Measurements from ENCODE around the gene BCAS1.

The BCAS1 gene

GRCh38 chr20:54070187-54070987 is at the start of gene BCAS1:
BCAS1 (minus strand) TSS chr20:54070594; CDS start chr20:54058718, 11,876 bp downstream.
- no peak for DNase-seq (ENCODE audit: low spot score)

- no peak for DNase-seq (ENCODE audit: low spot score)
Observed at GRCh38 chr20:54119744-54120143, 49.4 kb upstream of the BCAS1 start.

- no peak for DNase-seq (ENCODE audit: low spot score)
Observed at GRCh38 chr20:54118220-54119001, 48.0 kb upstream of the BCAS1 start.

GRCh38 chr20:54116550-54117235 is 46.3 kb upstream of the BCAS1 start:
- no peak for DNase-seq (ENCODE audit: low spot score)

GRCh38 chr20:54115172-54115854 is 44.9 kb upstream of the BCAS1 start:
- DNase-seq (ENCODE audit: low spot score), result no peak

- DNase-seq (ENCODE audit: low spot score), result no peak
Observed at GRCh38 chr20:54114109-54114508, 43.7 kb upstream of the BCAS1 start.

- no peak for DNase-seq (ENCODE audit: low spot score)
Observed at GRCh38 chr20:54113566-54113965, 43.2 kb upstream of the BCAS1 start.

GRCh38 chr20:54112221-54112884 is 42.0 kb upstream of the BCAS1 start:
- no peak for DNase-seq (ENCODE audit: low spot score)

- DNase-seq (ENCODE audit: low spot score), result no peak
Observed at GRCh38 chr20:54111460-54111859, 41.1 kb upstream of the BCAS1 start.

GRCh38 chr20:54110457-54110856 is 40.1 kb upstream of the BCAS1 start:
- DNase-seq (ENCODE audit: low spot score), result no peak

GRCh38 chr20:54110041-54110440 is 39.6 kb upstream of the BCAS1 start:
- DNase-seq (ENCODE audit: low spot score), result no peak

- no peak for DNase-seq (ENCODE audit: low spot score)
Observed at GRCh38 chr20:54108817-54109216, 38.4 kb upstream of the BCAS1 start.

- DNase-seq (ENCODE audit: low spot score), result no peak
Observed at GRCh38 chr20:54108326-54108642, 37.9 kb upstream of the BCAS1 start.

GRCh38 chr20:54107600-54108325 is 37.4 kb upstream of the BCAS1 start:
- no peak for DNase-seq (ENCODE audit: low spot score)

GRCh38 chr20:54107181-54107580 is 36.8 kb upstream of the BCAS1 start:
- no peak for DNase-seq (ENCODE audit: low spot score)

GRCh38 chr20:54106162-54106561 is 35.8 kb upstream of the BCAS1 start:
- DNase-seq (ENCODE audit: low spot score), result no peak

- DNase-seq (ENCODE audit: low spot score), result no peak
Observed at GRCh38 chr20:54105653-54106052, 35.3 kb upstream of the BCAS1 start.

GRCh38 chr20:54104781-54105180 is 34.4 kb upstream of the BCAS1 start:
- no peak for DNase-seq (ENCODE audit: low spot score)

- no peak for DNase-seq (ENCODE audit: low spot score)
Observed at GRCh38 chr20:54103762-54104600, 33.6 kb upstream of the BCAS1 start.
